ENCODE results near the gene NANOS3. TPM values are rescaled to one million over a fixed set of nuclear protein-coding genes. Genes with fewer than 3 reads are reported as not detected.
A peak's percentile ranks its signal among the peaks of the same experiment; 100 is the strongest.

The NANOS3 gene
- total and polyA plus RNA-seq, 9 of the 15 experiments (the other 6 are each of a cell fraction or from before 2014, with no cell fraction given): not detected

DNA sequence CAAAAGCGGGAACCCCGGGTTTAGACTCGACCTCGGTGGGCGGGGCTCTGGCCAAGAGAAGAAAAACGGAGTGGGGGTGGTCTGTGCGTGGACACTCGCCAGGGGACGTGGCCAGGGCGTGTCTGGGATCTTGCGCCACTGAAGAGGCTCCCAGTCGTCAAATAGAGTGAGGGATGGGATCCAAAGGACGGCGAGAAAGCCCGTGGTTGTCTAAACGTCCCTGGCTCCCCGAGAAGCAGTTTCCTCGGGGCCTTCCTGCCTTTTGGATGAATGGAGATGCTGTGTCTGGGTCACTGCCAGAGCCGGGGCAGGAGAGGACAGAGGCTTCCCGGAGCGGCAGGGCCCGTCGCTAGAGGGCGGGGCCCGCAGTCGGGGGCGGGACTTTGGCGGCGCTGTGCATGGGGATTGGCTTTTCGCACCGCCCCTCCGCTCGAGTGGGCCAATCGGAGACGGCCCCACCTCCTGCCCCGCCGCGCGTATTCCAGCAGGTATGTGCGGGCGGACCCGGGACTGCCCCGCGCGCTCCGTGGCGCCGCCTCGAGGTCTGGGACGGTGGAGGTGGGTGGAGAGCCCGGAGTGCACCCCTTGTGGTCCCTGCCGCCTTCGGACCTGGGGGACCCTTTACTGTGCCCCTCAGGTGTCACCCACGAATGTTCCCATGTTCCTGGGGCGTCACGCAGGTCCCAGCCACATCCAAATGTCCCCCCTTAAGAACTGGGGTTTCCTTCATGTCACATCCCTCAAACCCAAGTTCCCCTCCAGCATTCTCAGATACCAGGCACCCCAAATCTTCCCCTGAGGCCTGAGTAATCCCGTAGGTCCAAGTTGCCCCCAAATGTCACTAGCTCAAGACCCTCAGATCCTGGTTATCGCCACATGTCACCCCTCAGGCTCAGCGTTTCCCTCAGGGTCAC lies 43.3 kb upstream of the NANOS3 start (continued):
- TF ChIP-seq, protein P1, sequence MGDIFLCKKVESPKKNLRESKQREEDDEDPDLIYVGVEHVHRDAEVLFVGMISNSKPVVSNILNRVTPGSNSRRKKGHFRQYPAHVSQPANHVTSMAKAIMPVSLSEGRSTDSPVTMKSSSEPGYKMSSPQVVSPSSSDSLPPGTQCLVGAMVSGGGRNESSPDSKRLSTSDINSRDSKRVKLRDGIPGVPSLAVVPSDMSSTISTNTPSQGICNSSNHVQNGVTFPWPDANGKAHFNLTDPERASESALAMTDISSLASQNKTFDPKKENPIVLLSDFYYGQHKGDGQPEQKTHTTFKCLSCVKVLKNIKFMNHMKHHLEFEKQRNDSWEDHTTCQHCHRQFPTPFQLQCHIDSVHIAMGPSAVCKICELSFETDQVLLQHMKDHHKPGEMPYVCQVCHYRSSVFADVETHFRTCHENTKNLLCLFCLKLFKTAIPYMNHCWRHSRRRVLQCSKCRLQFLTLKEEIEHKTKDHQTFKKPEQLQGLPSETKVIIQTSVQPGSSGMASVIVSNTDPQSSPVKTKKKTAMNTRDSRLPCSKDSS (IDR thresholded peaks at IDR 0.05; ENCODE audit: low read depth, partially characterized antibody): no peak
- no peak for TF ChIP-seq ZNF134 (CRISPR knock-in tag; conservative IDR thresholded peaks at IDR 0.05)
- no peak for TF ChIP-seq ZNF146 (CRISPR knock-in tag; IDR thresholded peaks at IDR 0.05; ENCODE audit: unreplicated experiment)
- no peak for TF ChIP-seq MAFG (tag; conservative IDR thresholded peaks at IDR 0.05)
- no peak for TF ChIP-seq SMARCB1 (IDR thresholded peaks at IDR 0.05; ENCODE audit: insufficient read length, low read depth)
- TF ChIP-seq, protein P2, sequence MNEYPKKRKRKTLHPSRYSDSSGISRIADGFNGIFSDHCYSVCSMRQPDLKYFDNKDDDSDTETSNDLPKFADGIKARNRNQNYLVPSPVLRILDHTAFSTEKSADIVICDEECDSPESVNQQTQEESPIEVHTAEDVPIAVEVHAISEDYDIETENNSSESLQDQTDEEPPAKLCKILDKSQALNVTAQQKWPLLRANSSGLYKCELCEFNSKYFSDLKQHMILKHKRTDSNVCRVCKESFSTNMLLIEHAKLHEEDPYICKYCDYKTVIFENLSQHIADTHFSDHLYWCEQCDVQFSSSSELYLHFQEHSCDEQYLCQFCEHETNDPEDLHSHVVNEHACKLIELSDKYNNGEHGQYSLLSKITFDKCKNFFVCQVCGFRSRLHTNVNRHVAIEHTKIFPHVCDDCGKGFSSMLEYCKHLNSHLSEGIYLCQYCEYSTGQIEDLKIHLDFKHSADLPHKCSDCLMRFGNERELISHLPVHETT (CRISPR knock-in tag; conservative IDR thresholded peaks at IDR 0.05 in 1 of 2, IDR thresholded peaks at IDR 0.05 in 1 of 2): no peak
- peak in 2 of 3 experiments; percentile 24 to 41 for TF ChIP-seq YY1 (IDR thresholded peaks at IDR 0.05; ENCODE audit: borderline replicate concordance in 1 of 3, control insufficient read depth in 1 of 3, extremely low read depth in 1 of 3, insufficient read depth in 3 of 3, insufficient read length in 1 of 3, insufficient replicate concordance in 2 of 3, low read depth in 1 of 3, low read length in 2 of 3)
- TF ChIP-seq ZNF316 (IDR thresholded peaks at IDR 0.05): no peak
- no peak for TF ChIP-seq ZNF75A (CRISPR knock-in tag; IDR thresholded peaks at IDR 0.05)
- TF ChIP-seq SETDB1 (IDR thresholded peaks at IDR 0.05; ENCODE audit: low read length): no peak
- TF ChIP-seq, protein P3, sequence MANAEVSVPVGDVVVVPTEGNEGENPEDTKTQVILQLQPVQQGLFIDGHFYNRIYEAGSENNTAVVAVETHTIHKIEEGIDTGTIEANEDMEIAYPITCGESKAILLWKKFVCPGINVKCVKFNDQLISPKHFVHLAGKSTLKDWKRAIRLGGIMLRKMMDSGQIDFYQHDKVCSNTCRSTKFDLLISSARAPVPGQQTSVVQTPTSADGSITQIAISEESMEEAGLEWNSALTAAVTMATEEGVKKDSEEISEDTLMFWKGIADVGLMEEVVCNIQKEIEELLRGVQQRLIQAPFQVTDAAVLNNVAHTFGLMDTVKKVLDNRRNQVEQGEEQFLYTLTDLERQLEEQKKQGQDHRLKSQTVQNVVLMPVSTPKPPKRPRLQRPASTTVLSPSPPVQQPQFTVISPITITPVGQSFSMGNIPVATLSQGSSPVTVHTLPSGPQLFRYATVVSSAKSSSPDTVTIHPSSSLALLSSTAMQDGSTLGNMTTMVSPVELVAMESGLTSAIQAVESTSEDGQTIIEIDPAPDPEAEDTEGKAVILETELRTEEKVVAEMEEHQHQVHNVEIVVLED (CRISPR knock-in tag; IDR thresholded peaks at IDR 0.05): no peak
- no peak for TF ChIP-seq HMG20B (CRISPR knock-in tag; IDR thresholded peaks at IDR 0.05)
- TF ChIP-seq PCBP1 (IDR thresholded peaks at IDR 0.05; ENCODE audit: low read depth, low read length, poor library complexity, severe bottlenecking): peak; percentile 83
- TF ChIP-seq ARHGAP35 (IDR thresholded peaks at IDR 0.05; ENCODE audit: partially characterized antibody): no peak
- no peak for TF ChIP-seq ZNF785 (CRISPR knock-in tag; IDR thresholded peaks at IDR 0.05)
- no peak for TF ChIP-seq ZNF780A (CRISPR knock-in tag; IDR thresholded peaks at IDR 0.05)
- TF ChIP-seq, protein P4, sequence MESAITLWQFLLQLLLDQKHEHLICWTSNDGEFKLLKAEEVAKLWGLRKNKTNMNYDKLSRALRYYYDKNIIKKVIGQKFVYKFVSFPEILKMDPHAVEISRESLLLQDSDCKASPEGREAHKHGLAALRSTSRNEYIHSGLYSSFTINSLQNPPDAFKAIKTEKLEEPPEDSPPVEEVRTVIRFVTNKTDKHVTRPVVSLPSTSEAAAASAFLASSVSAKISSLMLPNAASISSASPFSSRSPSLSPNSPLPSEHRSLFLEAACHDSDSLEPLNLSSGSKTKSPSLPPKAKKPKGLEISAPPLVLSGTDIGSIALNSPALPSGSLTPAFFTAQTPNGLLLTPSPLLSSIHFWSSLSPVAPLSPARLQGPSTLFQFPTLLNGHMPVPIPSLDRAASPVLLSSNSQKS (CRISPR knock-in tag; IDR thresholded peaks at IDR 0.05): no peak
- TF ChIP-seq ZC3H8 (IDR thresholded peaks at IDR 0.05): no peak
- no peak for TF ChIP-seq STAG1 (CRISPR knock-in tag; IDR thresholded peaks at IDR 0.05; ENCODE audit: borderline replicate concordance)
